K562 (cell line): Measurements from ENCODE around the gene SDHC. TPM values are rescaled to one million over a fixed set of nuclear protein-coding genes. Genes with fewer than 3 reads are reported as not detected.

Experiments used
- CBFA2T3 ChIP-seq: fragments of 450-650 bp; IDR thresholded peaks from 2 replicates; pipeline ENCODE4 v1.6.1; 2017
- CEBPG ChIP-seq, 3 experiments: fragments of 200-800 bp in 1 of 3; sonication (Bioruptor generic) in 1 of 3; sonication (generic) in 1 of 3; formaldehyde crosslinking in 1 of 3; IDR thresholded peaks in 2 of 3; conservative IDR thresholded peaks in 1 of 3; 2 replicates each; pipeline versions ENCODE4 v1.6.1 to v1.8.0; 2016 to 2022; ENCODE audit warnings: missing compliant biosample characterization in 2 of 3, missing genetic modification characterization in 2 of 3, mild to moderate bottlenecking in 1 of 3, missing genetic modification reagents in 1 of 3
- ELF4 ChIP-seq: fragments of 450-650 bp; formaldehyde crosslinking; IDR thresholded peaks from 2 replicates; pipeline ENCODE4 v1.4.0; 2022; ENCODE audit warnings: missing genetic modification characterization
- GTF2E2 ChIP-seq: fragments of 200-800 bp; sonication (Bioruptor generic); IDR thresholded peaks from 2 replicates; pipeline ENCODE4 v1.6.1; 2016; ENCODE audit warnings: missing genetic modification characterization, missing compliant biosample characterization
- SREBF1 ChIP-seq: fragments of 150-350 bp; IDR thresholded peaks from 2 replicates; pipeline ENCODE4 v1.6.1; 2014; ENCODE audit warnings: antibody characterized with exemption, low read depth, low read length, borderline replicate concordance
- STAT5B ChIP-seq: fragments of 250-450 bp; sonication (Bioruptor Pico); IDR thresholded peaks from 2 replicates; pipeline ENCODE4 v1.8.0; 2021; ENCODE audit warnings: mild to moderate bottlenecking, inconsistent platforms
- TRIM28 ChIP-seq: fragments of 450-650 bp; IDR thresholded peaks from 2 replicates; pipeline ENCODE4 v1.6.1; 2017
- U2AF1 ChIP-seq: fragments of 200-400 bp; formaldehyde crosslinking; optimal IDR thresholded peaks from 2 replicates; pipeline ENCODE3; 2017; ENCODE audit warnings: mild to moderate bottlenecking, low read depth, low read length, moderate library complexity
- ZNF780A ChIP-seq: fragments of 250-450 bp; sonication (Bioruptor Pico); IDR thresholded peaks from 2 replicates; pipeline ENCODE4 v1.5.0; 2021; ENCODE audit warnings: mild to moderate bottlenecking
- polyA plus RNA-seq, 8 experiments: library from polyadenylated mRNA; depleted of rRNA in 4 of 8; stranded (reverse) in 5 of 8; unstranded in 3 of 8; fragments of >200 nt; fragmentation: Nextera tagmentation in 2 of 8; fragmentation: Illumina TruSeq in 1 of 8; extraction: Ambion mirVana in 2 of 8; extraction: Trizol in 1 of 8; gene quantifications; 2 replicates each; pipeline versions ENCODE4 v1.2.1 to v1.2.3, GENCODE V29; 2011 to 2014; ENCODE audit warnings: inconsistent platforms in 1 of 8, missing spikeins in 1 of 8
- total RNA-seq, 7 experiments: library from RNA; depleted of rRNA in 6 of 7; stranded (reverse); fragments of >200 nt in 6 of 7; fragmentation: Illumina TruSeq in 2 of 7; extraction: Trizol in 2 of 7; gene quantifications; 2 replicates each; pipeline versions ENCODE4 v1.2.1 to v1.2.3, GENCODE V29; 2011 to 2021; ENCODE audit warnings: low replicate concordance in 1 of 7
- TF ChIP-seq, protein P1 (sequence below): fragments of 450-650 bp; IDR thresholded peaks from 2 replicates; pipeline ENCODE4 v1.6.1; 2016; ENCODE audit warnings: mild to moderate bottlenecking, moderate library complexity
- TF ChIP-seq, protein P2 (sequence below): fragments of 450-650 bp; IDR thresholded peaks from 2 replicates; pipeline ENCODE4 v1.7.1; 2018; ENCODE audit warnings: mild to moderate bottlenecking, low read depth; ENCODE audit not compliant: partially characterized antibody

Gene SDHC
- total and polyA plus RNA-seq, 9 of the 15 experiments (the other 6 are each of a cell fraction or from before 2014, with no cell fraction given) = 7.7 to 309 (median 174) TPM

GRCh38 chr1:161399257-161399998 lies 85.2 kb downstream of the SDHC start (continued):
- TF ChIP-seq, protein P1, sequence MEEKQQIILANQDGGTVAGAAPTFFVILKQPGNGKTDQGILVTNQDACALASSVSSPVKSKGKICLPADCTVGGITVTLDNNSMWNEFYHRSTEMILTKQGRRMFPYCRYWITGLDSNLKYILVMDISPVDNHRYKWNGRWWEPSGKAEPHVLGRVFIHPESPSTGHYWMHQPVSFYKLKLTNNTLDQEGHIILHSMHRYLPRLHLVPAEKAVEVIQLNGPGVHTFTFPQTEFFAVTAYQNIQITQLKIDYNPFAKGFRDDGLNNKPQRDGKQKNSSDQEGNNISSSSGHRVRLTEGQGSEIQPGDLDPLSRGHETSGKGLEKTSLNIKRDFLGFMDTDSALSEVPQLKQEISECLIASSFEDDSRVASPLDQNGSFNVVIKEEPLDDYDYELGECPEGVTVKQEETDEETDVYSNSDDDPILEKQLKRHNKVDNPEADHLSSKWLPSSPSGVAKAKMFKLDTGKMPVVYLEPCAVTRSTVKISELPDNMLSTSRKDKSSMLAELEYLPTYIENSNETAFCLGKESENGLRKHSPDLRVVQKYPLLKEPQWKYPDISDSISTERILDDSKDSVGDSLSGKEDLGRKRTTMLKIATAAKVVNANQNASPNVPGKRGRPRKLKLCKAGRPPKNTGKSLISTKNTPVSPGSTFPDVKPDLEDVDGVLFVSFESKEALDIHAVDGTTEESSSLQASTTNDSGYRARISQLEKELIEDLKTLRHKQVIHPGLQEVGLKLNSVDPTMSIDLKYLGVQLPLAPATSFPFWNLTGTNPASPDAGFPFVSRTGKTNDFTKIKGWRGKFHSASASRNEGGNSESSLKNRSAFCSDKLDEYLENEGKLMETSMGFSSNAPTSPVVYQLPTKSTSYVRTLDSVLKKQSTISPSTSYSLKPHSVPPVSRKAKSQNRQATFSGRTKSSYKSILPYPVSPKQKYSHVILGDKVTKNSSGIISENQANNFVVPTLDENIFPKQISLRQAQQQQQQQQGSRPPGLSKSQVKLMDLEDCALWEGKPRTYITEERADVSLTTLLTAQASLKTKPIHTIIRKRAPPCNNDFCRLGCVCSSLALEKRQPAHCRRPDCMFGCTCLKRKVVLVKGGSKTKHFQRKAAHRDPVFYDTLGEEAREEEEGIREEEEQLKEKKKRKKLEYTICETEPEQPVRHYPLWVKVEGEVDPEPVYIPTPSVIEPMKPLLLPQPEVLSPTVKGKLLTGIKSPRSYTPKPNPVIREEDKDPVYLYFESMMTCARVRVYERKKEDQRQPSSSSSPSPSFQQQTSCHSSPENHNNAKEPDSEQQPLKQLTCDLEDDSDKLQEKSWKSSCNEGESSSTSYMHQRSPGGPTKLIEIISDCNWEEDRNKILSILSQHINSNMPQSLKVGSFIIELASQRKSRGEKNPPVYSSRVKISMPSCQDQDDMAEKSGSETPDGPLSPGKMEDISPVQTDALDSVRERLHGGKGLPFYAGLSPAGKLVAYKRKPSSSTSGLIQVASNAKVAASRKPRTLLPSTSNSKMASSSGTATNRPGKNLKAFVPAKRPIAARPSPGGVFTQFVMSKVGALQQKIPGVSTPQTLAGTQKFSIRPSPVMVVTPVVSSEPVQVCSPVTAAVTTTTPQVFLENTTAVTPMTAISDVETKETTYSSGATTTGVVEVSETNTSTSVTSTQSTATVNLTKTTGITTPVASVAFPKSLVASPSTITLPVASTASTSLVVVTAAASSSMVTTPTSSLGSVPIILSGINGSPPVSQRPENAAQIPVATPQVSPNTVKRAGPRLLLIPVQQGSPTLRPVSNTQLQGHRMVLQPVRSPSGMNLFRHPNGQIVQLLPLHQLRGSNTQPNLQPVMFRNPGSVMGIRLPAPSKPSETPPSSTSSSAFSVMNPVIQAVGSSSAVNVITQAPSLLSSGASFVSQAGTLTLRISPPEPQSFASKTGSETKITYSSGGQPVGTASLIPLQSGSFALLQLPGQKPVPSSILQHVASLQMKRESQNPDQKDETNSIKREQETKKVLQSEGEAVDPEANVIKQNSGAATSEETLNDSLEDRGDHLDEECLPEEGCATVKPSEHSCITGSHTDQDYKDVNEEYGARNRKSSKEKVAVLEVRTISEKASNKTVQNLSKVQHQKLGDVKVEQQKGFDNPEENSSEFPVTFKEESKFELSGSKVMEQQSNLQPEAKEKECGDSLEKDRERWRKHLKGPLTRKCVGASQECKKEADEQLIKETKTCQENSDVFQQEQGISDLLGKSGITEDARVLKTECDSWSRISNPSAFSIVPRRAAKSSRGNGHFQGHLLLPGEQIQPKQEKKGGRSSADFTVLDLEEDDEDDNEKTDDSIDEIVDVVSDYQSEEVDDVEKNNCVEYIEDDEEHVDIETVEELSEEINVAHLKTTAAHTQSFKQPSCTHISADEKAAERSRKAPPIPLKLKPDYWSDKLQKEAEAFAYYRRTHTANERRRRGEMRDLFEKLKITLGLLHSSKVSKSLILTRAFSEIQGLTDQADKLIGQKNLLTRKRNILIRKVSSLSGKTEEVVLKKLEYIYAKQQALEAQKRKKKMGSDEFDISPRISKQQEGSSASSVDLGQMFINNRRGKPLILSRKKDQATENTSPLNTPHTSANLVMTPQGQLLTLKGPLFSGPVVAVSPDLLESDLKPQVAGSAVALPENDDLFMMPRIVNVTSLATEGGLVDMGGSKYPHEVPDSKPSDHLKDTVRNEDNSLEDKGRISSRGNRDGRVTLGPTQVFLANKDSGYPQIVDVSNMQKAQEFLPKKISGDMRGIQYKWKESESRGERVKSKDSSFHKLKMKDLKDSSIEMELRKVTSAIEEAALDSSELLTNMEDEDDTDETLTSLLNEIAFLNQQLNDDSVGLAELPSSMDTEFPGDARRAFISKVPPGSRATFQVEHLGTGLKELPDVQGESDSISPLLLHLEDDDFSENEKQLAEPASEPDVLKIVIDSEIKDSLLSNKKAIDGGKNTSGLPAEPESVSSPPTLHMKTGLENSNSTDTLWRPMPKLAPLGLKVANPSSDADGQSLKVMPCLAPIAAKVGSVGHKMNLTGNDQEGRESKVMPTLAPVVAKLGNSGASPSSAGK = no peak; the same call in 1 of the 2 replicates
- peak; percentile 61; the same call in 1 of the 2 replicates for TF ChIP-seq SREBF1
- TF ChIP-seq CEBPG (CRISPR knock-in tag; IDR thresholded peaks at IDR 0.05) = no peak
- TF ChIP-seq CEBPG (tag; conservative IDR thresholded peaks at IDR 0.05 in 1 of 2, IDR thresholded peaks at IDR 0.05 in 1 of 2) = no peak
- peak; percentile 31; the same call in 1 of the 2 replicates for TF ChIP-seq CBFA2T3
- TF ChIP-seq U2AF1 = no peak
- no peak for TF ChIP-seq ZNF780A
- TF ChIP-seq, protein P2, sequence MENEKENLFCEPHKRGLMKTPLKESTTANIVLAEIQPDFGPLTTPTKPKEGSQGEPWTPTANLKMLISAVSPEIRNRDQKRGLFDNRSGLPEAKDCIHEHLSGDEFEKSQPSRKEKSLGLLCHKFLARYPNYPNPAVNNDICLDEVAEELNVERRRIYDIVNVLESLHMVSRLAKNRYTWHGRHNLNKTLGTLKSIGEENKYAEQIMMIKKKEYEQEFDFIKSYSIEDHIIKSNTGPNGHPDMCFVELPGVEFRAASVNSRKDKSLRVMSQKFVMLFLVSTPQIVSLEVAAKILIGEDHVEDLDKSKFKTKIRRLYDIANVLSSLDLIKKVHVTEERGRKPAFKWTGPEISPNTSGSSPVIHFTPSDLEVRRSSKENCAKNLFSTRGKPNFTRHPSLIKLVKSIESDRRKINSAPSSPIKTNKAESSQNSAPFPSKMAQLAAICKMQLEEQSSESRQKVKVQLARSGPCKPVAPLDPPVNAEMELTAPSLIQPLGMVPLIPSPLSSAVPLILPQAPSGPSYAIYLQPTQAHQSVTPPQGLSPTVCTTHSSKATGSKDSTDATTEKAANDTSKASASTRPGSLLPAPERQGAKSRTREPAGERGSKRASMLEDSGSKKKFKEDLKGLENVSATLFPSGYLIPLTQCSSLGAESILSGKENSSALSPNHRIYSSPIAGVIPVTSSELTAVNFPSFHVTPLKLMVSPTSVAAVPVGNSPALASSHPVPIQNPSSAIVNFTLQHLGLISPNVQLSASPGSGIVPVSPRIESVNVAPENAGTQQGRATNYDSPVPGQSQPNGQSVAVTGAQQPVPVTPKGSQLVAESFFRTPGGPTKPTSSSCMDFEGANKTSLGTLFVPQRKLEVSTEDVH = no peak
- TF ChIP-seq TRIM28 = peak; percentile 83; the same call in 1 of the 2 replicates
- peak; percentile 64; the same call in 1 of the 2 replicates for TF ChIP-seq ELF4 (CRISPR knock-in tag)
- peak; percentile 98 for TF ChIP-seq GTF2E2 (tag)
- no peak for TF ChIP-seq STAT5B
